SH-SY5Y (cell line): ENCODE data around the gene CAPN15.

ENCODE experiments used
- GATA2 ChIP-seq: IDR thresholded peaks from 2 replicates; pipeline ENCODE4 v1.6.1; 2011; ENCODE audit warnings: mild to moderate bottlenecking, low read depth, low read length
- GATA3 ChIP-seq: IDR thresholded peaks from 2 replicates; pipeline ENCODE4 v1.6.1; 2011; ENCODE audit warnings: low read depth, mild to moderate bottlenecking, low read length, moderate library complexity

CAPN15 gene

GRCh38 chr16:557463-558297 lies 30.2 kb downstream of the CAPN15 start:
- TF ChIP-seq GATA2 (no peak), GATA3 (no peak)

GRCh38 chr16:558298-559020 lies 30.9 kb downstream of the CAPN15 start:
- TF ChIP-seq GATA2, result no peak
- no peak for TF ChIP-seq GATA3

- TF ChIP-seq GATA3 (no peak), GATA2 (no peak)
Measured at GRCh38 chr16:559021-559380, 31.5 kb downstream of the CAPN15 start.

- TF ChIP-seq GATA2, result no peak
Measured at GRCh38 chr16:559411-560203, 32.1 kb downstream of the CAPN15 start.

GRCh38 chr16:560204-560700 lies 32.7 kb downstream of the CAPN15 start, which contains the start of gene PRR35:
TSS of gene PRR35 (plus strand) at chr16:560394. CDS start at chr16:563295, 2,901 bp downstream.
- no peak for TF ChIP-seq GATA3
- no peak for TF ChIP-seq GATA2

- no peak for TF ChIP-seq GATA3
- no peak for TF ChIP-seq GATA2
Measured at GRCh38 chr16:560701-561412, 33.3 kb downstream of the CAPN15 start.

- TF ChIP-seq GATA3, result no peak
- no peak for TF ChIP-seq GATA2
Measured at GRCh38 chr16:561413-561794, 33.9 kb downstream of the CAPN15 start.

- no peak for TF ChIP-seq GATA2
- TF ChIP-seq GATA3, result no peak
Measured at GRCh38 chr16:561957-562938, 34.7 kb downstream of the CAPN15 start.

GRCh38 chr16:563072-563644 lies 35.6 kb downstream of the CAPN15 start:
- TF ChIP-seq GATA2 (no peak), GATA3 (no peak)

GRCh38 chr16:564690-565418 lies 37.3 kb downstream of the CAPN15 start:
- no peak for TF ChIP-seq GATA2
- TF ChIP-seq GATA3, result no peak

GRCh38 chr16:565419-566330 lies 38.2 kb downstream of the CAPN15 start:
- TF ChIP-seq GATA2 (peak; percentile 98), GATA3 (no peak)
